ENCODE results near the gene CLIP2. TPM values are rescaled to one million over a fixed set of nuclear protein-coding genes. Genes with fewer than 3 reads are reported as not detected.
"Not testable (repeated sequence)": the region's sequence is repeated elsewhere in the genome, so short reads cannot be mapped to it uniquely, and the experiment has no call there.

CLIP2 gene
- polyA plus RNA-seq, 3 donors from 2014 or later: 0.51 to 1.6 TPM; not detected in 1

DNA sequence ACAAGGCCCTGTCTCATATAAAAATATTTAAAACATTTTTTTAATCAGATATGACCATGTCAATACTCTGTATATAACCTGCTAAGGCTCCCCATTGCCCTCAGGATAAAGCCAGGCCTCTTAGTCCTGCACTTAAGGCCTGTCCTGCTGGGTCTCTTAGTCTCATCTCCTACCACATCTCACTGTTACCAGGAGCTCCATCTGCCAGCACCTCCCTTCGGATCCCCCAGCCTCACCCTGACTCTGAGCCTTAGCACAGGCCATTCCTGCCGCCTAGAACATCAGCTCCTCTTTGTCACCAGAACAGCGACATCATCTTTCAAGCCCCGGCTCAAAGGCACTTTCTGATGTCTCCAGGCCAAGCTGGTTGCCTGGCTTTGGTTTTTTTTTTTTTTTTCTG, 138.8 kb downstream of the CLIP2 start:
- no peak for DNase-seq
- Mint-ChIP-seq H3K4me1 (no peaks in the 10 kb centered on the region), H3K27ac (no peak overlapping the region), H3K36me3 (no peaks in the 10 kb centered on the region), H3K4me3 (no peak overlapping the region), H3K27me3 (ENCODE audit: low read depth in 3 of 3) (peaks cover 0 to 2% (median 2%) of the 10 kb centered on the region in 3 donors), H3K9me3 (no peaks in the 10 kb centered on the region)

DNA sequence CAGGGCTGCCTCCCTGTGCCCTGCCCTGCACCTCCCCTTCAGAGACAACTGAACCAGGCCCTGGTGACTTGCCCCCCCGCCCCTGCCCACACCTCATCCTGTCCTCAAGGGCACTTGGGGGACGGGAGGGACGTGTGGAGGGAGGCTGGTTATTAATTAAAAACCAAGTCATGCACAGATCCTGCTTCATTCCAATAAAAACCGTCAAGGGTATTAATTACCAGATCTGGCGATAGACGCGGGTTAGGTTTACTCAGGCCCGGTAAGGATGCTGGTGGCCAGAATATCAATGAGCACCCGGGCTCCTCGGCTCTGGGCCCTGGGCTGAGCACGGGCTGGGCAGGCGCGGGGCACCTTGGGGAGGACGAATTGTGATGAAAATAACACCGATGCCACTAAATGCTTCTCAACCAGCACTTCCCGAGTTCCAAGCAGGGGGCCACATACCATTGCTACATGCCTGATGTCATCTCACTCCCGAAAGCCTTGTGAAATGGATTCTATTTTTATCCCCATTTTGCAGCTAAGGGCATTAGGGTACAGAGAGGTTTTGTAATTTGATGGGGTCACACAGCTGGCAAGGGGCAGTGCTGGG, 140.0 kb downstream of the CLIP2 start:
- no peak overlapping the region for H3K27ac Mint-ChIP-seq
- DNase-seq: no peak
- no peaks in the 10 kb centered on the region for H3K9me3 Mint-ChIP-seq
- no peaks in the 10 kb centered on the region for H3K36me3 Mint-ChIP-seq
- peaks cover 0 to 2% (median 2%) of the 10 kb centered on the region in 3 donors for H3K27me3 Mint-ChIP-seq (ENCODE audit: low read depth in 3 of 3)
- H3K4me1 Mint-ChIP-seq: no peaks in the 10 kb centered on the region
- H3K4me3 Mint-ChIP-seq: no peak overlapping the region

DNA sequence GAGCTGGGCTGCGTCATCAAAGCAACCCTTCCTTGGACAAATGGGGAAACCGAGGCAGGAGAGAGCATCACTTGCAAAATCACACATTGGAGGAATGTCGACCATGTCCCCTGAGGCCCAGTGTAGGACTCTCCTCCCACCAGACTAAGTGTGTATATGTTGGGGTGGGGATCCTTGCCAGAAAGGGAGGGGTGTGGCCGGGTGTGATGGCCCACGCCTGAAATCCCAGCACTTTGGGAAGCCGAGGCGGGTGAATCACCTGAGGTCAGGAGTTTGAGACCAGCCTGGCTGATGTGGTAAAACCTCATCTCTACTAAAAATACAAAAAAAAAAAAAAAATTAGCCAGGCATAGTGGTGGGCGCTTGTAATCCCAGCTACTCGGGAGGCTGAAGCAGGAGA, 141.2 kb downstream of the CLIP2 start:
- DNase-seq; H3K27ac Mint-ChIP-seq; H3K4me1 Mint-ChIP-seq; H3K36me3 Mint-ChIP-seq; H3K9me3 Mint-ChIP-seq; H3K27me3 Mint-ChIP-seq (ENCODE audit: low read depth in 3 of 3); H3K4me3 Mint-ChIP-seq: not testable (repeated sequence)

DNA sequence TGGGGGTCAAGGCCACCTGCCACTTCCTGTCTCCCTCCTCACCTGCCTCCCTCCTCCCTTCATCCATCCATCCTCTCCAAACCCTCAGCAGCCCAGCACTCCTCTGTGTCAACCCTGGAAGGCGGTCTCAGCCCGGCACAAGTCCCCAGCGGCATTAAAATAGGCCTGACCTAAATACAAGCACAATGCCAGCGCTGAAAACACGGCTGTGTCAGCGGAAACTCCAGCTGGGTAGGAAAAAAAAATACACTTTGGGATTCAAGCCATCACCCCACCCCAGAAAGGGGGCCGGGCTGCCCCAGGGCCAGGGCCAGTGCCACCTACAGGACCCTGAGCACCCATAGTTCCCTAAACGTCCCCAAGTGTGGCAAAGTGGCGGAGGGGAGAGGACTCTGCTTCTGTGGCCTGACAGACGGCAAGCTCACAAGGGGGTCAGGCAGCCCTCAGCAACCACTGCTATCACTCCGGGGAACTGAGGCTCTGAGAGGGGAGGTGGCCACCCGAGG, 141.8 kb downstream of the CLIP2 start:
- H3K36me3 Mint-ChIP-seq: no peaks in the 10 kb centered on the region
- H3K9me3 Mint-ChIP-seq: no peaks in the 10 kb centered on the region
- H3K4me3 Mint-ChIP-seq: no peak overlapping the region
- H3K4me1 Mint-ChIP-seq: no peaks in the 10 kb centered on the region
- H3K27ac Mint-ChIP-seq: no peak overlapping the region
- H3K27me3 Mint-ChIP-seq (ENCODE audit: low read depth in 3 of 3): peaks cover 0 to 7% (median 2%) of the 10 kb centered on the region in 3 donors
- no peak for DNase-seq

DNA sequence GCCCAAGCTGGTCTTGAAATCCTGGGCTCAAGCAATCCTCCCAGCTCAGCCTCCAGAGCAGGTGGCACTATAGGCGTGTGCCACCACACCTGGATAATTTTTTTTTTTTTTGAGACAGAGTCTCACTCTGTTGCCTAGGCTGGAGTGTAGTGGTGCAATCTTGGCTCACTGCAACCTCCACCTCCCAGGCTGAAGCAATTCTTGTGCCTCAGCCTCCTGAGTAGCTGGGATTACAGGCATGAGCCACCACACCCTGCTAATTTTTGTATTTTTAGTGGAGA, 148.0 kb downstream of the CLIP2 start:
- H3K4me1 Mint-ChIP-seq; H3K27ac Mint-ChIP-seq; H3K27me3 Mint-ChIP-seq (ENCODE audit: low read depth in 3 of 3); H3K36me3 Mint-ChIP-seq; DNase-seq; H3K4me3 Mint-ChIP-seq; H3K9me3 Mint-ChIP-seq: not testable (repeated sequence)

DNA sequence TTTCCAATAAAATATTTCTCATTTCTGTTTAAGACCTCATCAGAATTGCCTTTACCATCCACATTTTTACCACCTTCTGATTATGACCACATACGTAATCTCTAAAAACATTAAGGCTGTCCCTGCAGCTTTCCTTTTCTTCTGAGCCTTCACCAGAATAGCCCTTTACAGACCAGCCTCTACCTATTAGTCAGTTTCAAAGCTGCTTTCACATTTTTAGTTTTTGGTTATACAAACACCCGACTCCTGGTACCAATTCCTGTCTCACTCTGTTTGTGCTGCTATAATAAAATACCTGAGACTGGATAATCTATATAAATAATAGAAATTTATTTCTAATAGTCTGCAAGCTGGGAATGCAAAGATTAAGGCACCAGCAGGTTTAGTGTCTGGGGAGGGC, 149.1 kb downstream of the CLIP2 start:
- Mint-ChIP-seq H3K36me3 (peaks cover 0 to 3% (median 0%) of the 10 kb centered on the region in 3 donors), H3K4me1 (no peaks in the 10 kb centered on the region), H3K4me3 (no peak overlapping the region), H3K9me3 (peaks cover 0 to 9% (median under 1%) of the 10 kb centered on the region in 6 donors), H3K27ac (no peak overlapping the region), H3K27me3 (ENCODE audit: low read depth in 3 of 3) (peaks cover 3 to 8% (median 6%) of the 10 kb centered on the region in 3 donors)
- DNase-seq: no peak

DNA sequence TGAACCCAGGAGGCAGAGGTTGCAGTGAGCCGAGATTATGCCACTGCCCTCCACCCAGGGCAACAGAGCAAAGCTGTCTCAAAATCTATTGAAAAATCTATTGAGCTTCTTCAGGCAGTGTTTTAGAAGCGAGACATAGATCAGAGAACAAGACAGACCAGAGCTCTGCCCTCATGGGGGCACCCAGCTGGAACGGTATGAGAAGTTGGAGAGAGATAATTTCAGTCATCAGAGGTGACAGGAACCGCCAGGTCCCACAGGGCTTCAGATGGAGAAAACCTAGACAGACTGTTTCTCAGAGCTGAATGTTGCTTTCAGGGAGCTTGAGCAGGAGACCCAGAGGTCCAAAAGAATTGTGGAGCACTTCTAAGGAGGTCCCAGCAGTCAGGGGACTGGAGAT, 150.3 kb downstream of the CLIP2 start:
- no peak overlapping the region for H3K4me3 Mint-ChIP-seq
- peaks cover 0 to 9% (median under 1%) of the 10 kb centered on the region in 6 donors for H3K9me3 Mint-ChIP-seq
- no peaks in the 10 kb centered on the region for H3K4me1 Mint-ChIP-seq
- peaks cover 0 to 3% (median 0%) of the 10 kb centered on the region in 3 donors for H3K36me3 Mint-ChIP-seq
- H3K27me3 Mint-ChIP-seq (ENCODE audit: low read depth in 3 of 3): peaks cover 3 to 8% (median 6%) of the 10 kb centered on the region in 3 donors
- H3K27ac Mint-ChIP-seq: no peak overlapping the region
- no peak for DNase-seq

DNA sequence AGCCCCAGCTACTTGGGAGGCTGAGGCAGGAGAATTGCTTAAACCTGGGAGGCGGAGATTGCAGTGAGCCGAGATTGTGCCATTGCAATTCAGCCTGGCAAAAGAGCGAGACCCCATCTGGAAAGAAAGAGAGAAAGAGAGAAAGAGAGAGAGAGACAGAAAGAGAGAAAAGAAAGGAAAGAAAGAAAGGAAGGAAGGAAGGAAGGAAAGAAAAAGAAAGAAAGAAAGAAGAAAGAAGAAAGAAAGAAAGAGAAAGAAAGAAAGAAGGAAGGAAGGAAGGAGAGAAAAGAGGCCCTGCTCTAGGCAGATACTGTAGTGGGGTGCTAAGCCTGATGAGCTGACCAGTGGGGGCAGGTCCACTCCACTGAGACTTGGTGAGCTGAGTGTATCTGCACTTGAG, 150.9 kb downstream of the CLIP2 start:
- H3K36me3 Mint-ChIP-seq, H3K27ac Mint-ChIP-seq, H3K4me1 Mint-ChIP-seq: not testable (repeated sequence)

DNA sequence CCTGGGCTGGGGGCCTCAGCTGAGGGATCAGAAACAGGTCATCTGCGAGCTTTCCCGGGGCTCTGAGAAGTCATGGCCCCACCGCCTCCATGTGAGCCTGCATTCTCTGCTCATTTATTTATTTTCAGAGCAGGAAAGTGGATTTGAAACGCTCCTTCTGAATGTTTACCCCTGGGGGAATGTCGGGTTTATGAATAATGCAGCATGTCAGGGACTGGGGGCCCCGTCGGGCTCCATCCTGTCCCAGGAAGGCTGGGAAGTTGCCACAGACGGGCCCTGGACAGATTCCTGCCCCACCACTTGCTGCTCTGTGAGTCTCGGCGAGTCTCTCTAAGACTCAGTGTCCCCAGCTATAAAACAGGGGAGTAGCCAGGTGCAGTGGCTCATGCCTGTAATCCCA, 152.6 kb downstream of the CLIP2 start:
- DNase-seq: no peak

More for the DNA sequence above, 150.9 kb downstream of the CLIP2 start:
- H3K4me3 Mint-ChIP-seq; H3K9me3 Mint-ChIP-seq; DNase-seq; H3K27me3 Mint-ChIP-seq (ENCODE audit: low read depth in 3 of 3): not testable (repeated sequence)

DNA sequence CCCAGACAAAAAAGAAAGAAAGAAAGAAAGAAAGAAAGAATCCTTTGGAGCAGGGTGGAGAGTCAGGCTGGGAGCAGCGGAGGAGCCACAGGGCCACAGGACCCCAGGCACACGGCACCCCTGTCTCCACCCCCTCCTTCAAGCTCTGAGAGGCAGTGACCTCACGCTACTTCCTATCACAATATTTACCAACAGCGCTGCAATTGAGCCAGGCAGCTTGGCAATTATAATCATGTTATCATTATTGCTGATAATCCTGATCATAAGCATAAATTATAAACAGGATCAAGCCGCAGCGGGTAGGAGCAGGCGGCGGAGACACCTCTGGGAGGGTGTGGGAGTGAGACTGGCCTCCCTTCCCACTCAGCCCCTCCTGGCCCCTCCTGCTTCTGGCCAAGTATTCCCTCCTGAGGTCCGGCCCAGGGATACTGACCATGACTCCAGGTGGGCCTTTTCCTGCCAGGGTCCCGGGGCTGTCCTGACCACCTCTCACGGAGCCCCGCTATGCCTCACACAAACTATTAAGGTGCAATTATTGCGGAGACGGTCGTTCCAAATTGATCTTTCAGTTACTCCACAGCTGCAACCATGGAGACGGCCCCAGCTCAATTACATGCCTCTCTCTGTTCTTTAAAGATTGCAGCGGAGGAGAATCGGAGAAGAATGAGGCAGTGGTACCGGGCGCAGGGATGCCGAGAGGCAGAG, 154.5 kb downstream of the CLIP2 start:
- Mint-ChIP-seq H3K27ac (no peak overlapping the region), H3K27me3 (ENCODE audit: low read depth in 3 of 3) (peaks cover 0 to 6% (median 3%) of the 10 kb centered on the region in 3 donors), H3K36me3 (no peaks in the 10 kb centered on the region), H3K4me1 (no peaks in the 10 kb centered on the region), H3K4me3 (no peak overlapping the region), H3K9me3 (peaks cover 0 to under 1% (median 0%) of the 10 kb centered on the region in 6 donors)
- no peak for DNase-seq

More for the DNA sequence above, 152.6 kb downstream of the CLIP2 start:
- Mint-ChIP-seq H3K4me1 (no peaks in the 10 kb centered on the region), H3K9me3 (peaks cover 0 to 9% (median under 1%) of the 10 kb centered on the region in 6 donors), H3K27ac (no peak overlapping the region), H3K4me3 (no peak overlapping the region), H3K36me3 (peaks cover 0 to 3% (median 0%) of the 10 kb centered on the region in 3 donors), H3K27me3 (ENCODE audit: low read depth in 3 of 3) (peaks cover 2 to 8% (median 3%) of the 10 kb centered on the region in 3 donors)

DNA sequence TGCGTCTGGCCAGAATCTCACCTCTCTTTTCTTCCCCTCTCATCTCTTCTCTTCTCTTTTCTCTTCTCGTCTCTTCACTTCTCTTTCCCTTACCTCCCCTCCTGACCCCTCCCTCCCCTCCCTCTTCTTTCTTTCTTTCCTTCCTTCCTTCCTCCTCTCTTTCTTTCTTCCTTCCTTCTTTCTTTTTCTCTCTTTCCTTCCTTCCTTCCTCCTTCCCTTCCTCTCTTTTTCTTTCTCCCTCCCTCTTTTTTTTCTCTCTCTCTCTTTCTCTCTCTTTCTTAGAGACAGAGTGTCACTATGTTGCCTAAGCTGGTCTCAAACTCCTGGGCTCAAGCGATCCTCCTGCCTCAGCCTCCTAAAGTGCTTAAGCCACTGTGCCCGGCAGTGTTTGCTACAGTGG, 159.9 kb downstream of the CLIP2 start:
- Mint-ChIP-seq H3K4me3 (no peak overlapping the region), H3K9me3 (no peaks in the 10 kb centered on the region), H3K27ac (no peak overlapping the region), H3K36me3 (no peaks in the 10 kb centered on the region), H3K27me3 (ENCODE audit: low read depth in 3 of 3) (peaks cover 2 to 7% (median 4%) of the 10 kb centered on the region in 3 donors), H3K4me1 (peaks cover 7 to 9% of the 10 kb centered on the region in 2 donors)
- DNase-seq: no peak

DNA sequence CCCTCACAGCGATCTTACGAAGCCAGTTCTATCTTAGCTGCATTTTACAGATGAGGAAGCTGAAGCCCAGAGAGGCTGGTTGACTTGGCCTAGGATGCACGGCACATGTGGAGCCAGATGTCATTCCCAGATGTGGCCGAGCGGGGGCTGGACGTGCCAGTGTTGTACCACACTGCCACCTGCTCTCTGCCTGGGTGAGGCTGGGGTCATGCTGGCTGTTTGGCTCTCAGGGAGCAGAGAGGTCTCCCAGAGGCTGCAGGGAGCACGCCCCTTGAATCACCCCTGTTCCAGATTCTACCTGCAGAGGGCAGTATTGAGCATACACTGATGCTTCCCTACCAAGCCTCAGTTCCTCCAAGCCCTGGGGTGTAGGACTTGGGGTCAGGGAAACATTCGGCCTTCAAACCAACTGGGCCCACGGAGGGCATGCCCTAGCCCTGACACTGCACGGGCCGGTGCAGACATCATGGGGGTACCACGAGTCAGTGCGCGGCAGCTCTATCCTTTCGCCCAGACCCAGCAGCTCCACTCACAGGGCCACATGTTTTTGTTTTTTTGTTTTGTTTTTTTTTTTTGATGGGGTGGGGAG, 160.7 kb downstream of the CLIP2 start:
- H3K9me3 Mint-ChIP-seq: no peaks in the 10 kb centered on the region
- H3K27me3 Mint-ChIP-seq (ENCODE audit: low read depth in 3 of 3): peaks cover 2 to 11% (median 4%) of the 10 kb centered on the region in 3 donors
- H3K27ac Mint-ChIP-seq: no peak overlapping the region
- H3K4me1 Mint-ChIP-seq: peaks cover 7 to 9% of the 10 kb centered on the region in 2 donors
- H3K36me3 Mint-ChIP-seq: no peaks in the 10 kb centered on the region
- no peak overlapping the region for H3K4me3 Mint-ChIP-seq
- DNase-seq: peak; percentile 48 to 52 (median 49)

DNA sequence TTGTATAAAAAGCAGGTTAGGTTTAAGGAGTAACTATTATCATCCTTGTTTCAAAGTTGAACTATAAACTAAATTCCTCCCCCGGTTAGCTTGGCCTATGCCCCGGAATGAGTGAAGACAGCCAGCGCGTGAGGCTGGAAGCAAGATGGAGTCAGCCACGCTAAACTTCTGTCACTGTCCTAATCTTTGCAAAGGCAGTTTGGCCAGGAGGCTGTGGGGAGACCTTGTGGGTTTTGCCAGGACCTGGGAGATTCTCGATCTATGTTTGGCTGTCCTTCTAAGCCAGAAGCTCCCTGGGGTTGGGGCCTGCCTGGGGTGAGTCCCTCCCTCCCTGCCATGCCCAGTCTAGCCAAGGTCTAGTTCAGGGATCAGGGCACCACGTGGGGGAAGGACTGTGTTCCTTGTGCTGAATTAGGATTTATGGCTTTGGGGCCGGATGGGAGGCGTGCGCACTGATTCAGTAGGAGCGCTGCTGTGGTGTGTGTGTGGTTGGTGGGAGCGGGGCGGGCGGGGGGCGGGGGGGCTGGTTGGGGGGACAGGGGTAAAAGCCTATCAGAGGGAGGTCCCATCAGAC, 163.6 kb downstream of the CLIP2 start:
- Mint-ChIP-seq H3K27me3 (ENCODE audit: low read depth in 3 of 3) (peaks cover 1 to 15% (median 2%) of the 10 kb centered on the region in 3 donors), H3K9me3 (no peaks in the 10 kb centered on the region), H3K27ac (no peak overlapping the region), H3K36me3 (no peaks in the 10 kb centered on the region), H3K4me1 (peaks cover 7 to 9% of the 10 kb centered on the region in 2 donors), H3K4me3 (peak overlapping the region in 4 of 5 donors; percentile 33 to 57 (median 45))
- DNase-seq: no peak
